ENCODE data around the gene SNX33. TPM values are rescaled to one million over a fixed set of nuclear protein-coding genes. Genes with fewer than 3 reads are reported as not detected.

The SNX33 gene
- polyA plus RNA-seq, 10 donors = 12.4 to 19.3 (median 15.1) TPM

GRCh38 chr15:75639709-75640482 lies 7.8 kb upstream of the SNX33 start, which contains the start of gene IMP3:
Gene IMP3 (minus strand): TSS chr15:75640224. CDS start chr15:75640168, 56 bp downstream.
- peak; percentile 98 to 99 (median 98) for DNase-seq

- DNase-seq = peak in 1 of 3 donors; percentile 76
These were observed 7.1 kb upstream of the SNX33 start for GRCh38 chr15:75640483-75641178.

- no peak for DNase-seq
These were observed 6.6 kb upstream of the SNX33 start for GRCh38 chr15:75641179-75641503.

- no peak for DNase-seq
These were observed 6.1 kb upstream of the SNX33 start for GRCh38 chr15:75641603-75642002.

- no peak for DNase-seq
These were observed 3.3 kb upstream of the SNX33 start for GRCh38 chr15:75644376-75644775.

GRCh38 chr15:75646112-75646943 lies 1.4 kb upstream of the SNX33 start:
- DNase-seq = no peak

- no peak for DNase-seq
These were observed 758 bp upstream of the SNX33 start for GRCh38 chr15:75646944-75647364.

- peak in 1 of 3 donors; percentile 57 for DNase-seq
These were observed 666 bp downstream of the SNX33 start for GRCh38 chr15:75648156-75649000.

- DNase-seq = no peak
These were observed 1.5 kb downstream of the SNX33 start for GRCh38 chr15:75649045-75649761.

- DNase-seq = no peak
These were observed 2.1 kb downstream of the SNX33 start for GRCh38 chr15:75649848-75650247.

- no peak for DNase-seq
These were observed 3.4 kb downstream of the SNX33 start for GRCh38 chr15:75650908-75651809.

- no peak for DNase-seq
These were observed 4.3 kb downstream of the SNX33 start for GRCh38 chr15:75651810-75652543.

GRCh38 chr15:75653347-75653913 lies 5.7 kb downstream of the SNX33 start:
- DNase-seq = no peak

GRCh38 chr15:75654201-75654907 lies 6.6 kb downstream of the SNX33 start:
- no peak for DNase-seq

GRCh38 chr15:75655931-75656330 lies 8.2 kb downstream of the SNX33 start:
- no peak for DNase-seq

GRCh38 chr15:75656331-75656730 lies 8.6 kb downstream of the SNX33 start:
- DNase-seq = no peak

GRCh38 chr15:75656813-75657212 lies 9.1 kb downstream of the SNX33 start:
- DNase-seq = no peak
